ENCODE measurements around the gene TSPAN2. TPM values are rescaled to one million over a fixed set of nuclear protein-coding genes. Genes with fewer than 3 reads are reported as not detected.

Gene TSPAN2
- total RNA-seq, 2 donors from 2014 or later, result 11.1 to 17.4 TPM

- no peak for DNase-seq (ENCODE audit: low spot score)
- Histone ChIP-seq H3K4me1 (peaks cover 0 to 29% of the 10 kb centered on the region in 2 donors), H3K36me3 (no peaks in the 10 kb centered on the region), H3K9me3 (no peaks in the 10 kb centered on the region), H3K27me3 (no peaks in the 10 kb centered on the region), H3K27ac (no peak overlapping the region), H3K4me3 (no peak overlapping the region)
- TF ChIP-seq CTCF (IDR thresholded peaks at IDR 0.05), result no peak
Measured at GRCh38 chr1:115078708-115079107, 10.6 kb downstream of the TSPAN2 start.

- no peaks in the 10 kb centered on the region for H3K27me3 ChIP-seq
- H3K36me3 ChIP-seq, result no peaks in the 10 kb centered on the region
- no peak overlapping the region for H3K4me3 ChIP-seq
- H3K9me3 ChIP-seq, result no peaks in the 10 kb centered on the region
- peaks cover 0 to 28% of the 10 kb centered on the region in 2 donors for H3K4me1 ChIP-seq
- TF ChIP-seq CTCF (IDR thresholded peaks at IDR 0.05), result no peak
- no peak for DNase-seq (ENCODE audit: low spot score)
- H3K27ac ChIP-seq, result no peak overlapping the region
Measured at GRCh38 chr1:115077984-115078330, 11.3 kb downstream of the TSPAN2 start.

- Histone ChIP-seq H3K4me3 (no peak overlapping the region), H3K27ac (no peak overlapping the region), H3K36me3 (no peaks in the 10 kb centered on the region), H3K27me3 (no peaks in the 10 kb centered on the region), H3K4me1 (peaks cover 0 to 29% of the 10 kb centered on the region in 2 donors), H3K9me3 (no peaks in the 10 kb centered on the region)
- no peak for DNase-seq (ENCODE audit: low spot score)
- TF ChIP-seq CTCF (IDR thresholded peaks at IDR 0.05), result no peak
Measured at GRCh38 chr1:115077286-115077983, 11.9 kb downstream of the TSPAN2 start.

- H3K9me3 ChIP-seq, result no peaks in the 10 kb centered on the region
- peaks cover 0 to 34% of the 10 kb centered on the region in 2 donors for H3K4me1 ChIP-seq
- no peaks in the 10 kb centered on the region for H3K27me3 ChIP-seq
- H3K4me3 ChIP-seq, result no peak overlapping the region
- TF ChIP-seq CTCF (IDR thresholded peaks at IDR 0.05), result no peak
- no peak for DNase-seq (ENCODE audit: low spot score)
- no peaks in the 10 kb centered on the region for H3K36me3 ChIP-seq
- H3K27ac ChIP-seq, result no peak overlapping the region
Measured at GRCh38 chr1:115076384-115076915, 12.9 kb downstream of the TSPAN2 start.

GRCh38 chr1:115074839-115075534 lies 14.3 kb downstream of the TSPAN2 start:
- TF ChIP-seq CTCF (IDR thresholded peaks at IDR 0.05), result no peak
- no peak for DNase-seq (ENCODE audit: low spot score)
- Histone ChIP-seq H3K36me3 (no peaks in the 10 kb centered on the region), H3K9me3 (no peaks in the 10 kb centered on the region), H3K4me3 (no peak overlapping the region), H3K4me1 (peaks cover 0 to 27% of the 10 kb centered on the region in 2 donors), H3K27ac (no peak overlapping the region), H3K27me3 (no peaks in the 10 kb centered on the region)
